Retinal pigment epithelial cell (primary cell): ENCODE data around the gene SEPTIN10.

Experiments
- DNase-seq: peaks from one replicate; pipeline ENCODE4 v3.0.0-alpha.2; 2010; ENCODE audit warnings: low read depth
- H3K4me3 ChIP-seq: 2 replicates; pipeline ENCODE4 v1.5.1; 2011; ENCODE audit warnings: mild to moderate bottlenecking, low read length, control low read depth, moderate library complexity
- CTCF ChIP-seq: conservative IDR thresholded peaks from 2 replicates; pipeline ENCODE4 v1.5.1; 2011; ENCODE audit warnings: low read depth, low read length, control low read depth, inconsistent platforms

The SEPTIN10 gene

GRCh38 chr2:109511168-109511567, 102.6 kb downstream of the SEPTIN10 start:
- DNase-seq: no peak
- H3K4me3 ChIP-seq: no peak overlapping the region
- TF ChIP-seq CTCF: no peak

GRCh38 chr2:109510136-109511028, 103.4 kb downstream of the SEPTIN10 start:
- peak; percentile 98 for TF ChIP-seq CTCF
- H3K4me3 ChIP-seq: no peak overlapping the region
- DNase-seq: peak; percentile 21

GRCh38 chr2:109508556-109508955, 105.2 kb downstream of the SEPTIN10 start:
- H3K4me3 ChIP-seq: no peak overlapping the region
- TF ChIP-seq CTCF: no peak
- no peak for DNase-seq

GRCh38 chr2:109507828-109508227, 105.9 kb downstream of the SEPTIN10 start:
- DNase-seq: no peak
- no peak for TF ChIP-seq CTCF
- no peak overlapping the region for H3K4me3 ChIP-seq

GRCh38 chr2:109507217-109507616, 106.5 kb downstream of the SEPTIN10 start:
- no peak for TF ChIP-seq CTCF
- DNase-seq: no peak
- no peak overlapping the region for H3K4me3 ChIP-seq

GRCh38 chr2:109503191-109503590, 110.6 kb downstream of the SEPTIN10 start:
- no peak for TF ChIP-seq CTCF
- H3K4me3 ChIP-seq: no peak overlapping the region
- DNase-seq: no peak

- no peak for DNase-seq
- H3K4me3 ChIP-seq: no peak overlapping the region
- TF ChIP-seq CTCF: no peak
These were observed 112.3 kb downstream of the SEPTIN10 start for GRCh38 chr2:109501461-109501860.
